ENCODE measurements around the gene FAM83E.

- no peak for TF ChIP-seq CTCF (conservative IDR thresholded peaks at IDR 0.05)
- no peak for TF ChIP-seq EZH2 (IDR thresholded peaks at IDR 0.05; ENCODE audit: low read depth)
Measured at GRCh38 chr19:48611872-48612271, 3.0 kb downstream of the FAM83E start.

All from PC-9 (cell line).